ENCODE measurements around the gene MARCHF10. TPM values are rescaled to one million over a fixed set of nuclear protein-coding genes. Genes with fewer than 3 reads are reported as not detected.

The MARCHF10 gene
- total and polyA plus RNA-seq, 2 donors (not counting 1 experiment from before 2014, with no cell fraction given): 0.17 TPM; not detected in 1

GRCh38 chr17:62652251-62653001 is 155.7 kb downstream of the MARCHF10 start:
- peak; percentile 63 to 86 for DNase-seq (ENCODE audit: low read depth in 2 of 2)
- no peaks in the 10 kb centered on the region for H3K27me3 ChIP-seq (ENCODE audit: control insufficient read depth, insufficient read depth, low read length)
- H3K4me3 ChIP-seq (replicated peaks in 1 of 4; ENCODE audit: control extremely low read depth in 1 of 4, insufficient read depth in 1 of 4, low read depth in 3 of 4, low read length in 4 of 4): peak overlapping the region; percentile 19 to 49 (median 38)
- TF ChIP-seq EZH2 (IDR thresholded peaks at IDR 0.05; ENCODE audit: low read length, missing control alignments) (no peak), CTCF (conservative IDR thresholded peaks at IDR 0.05 in 1 of 2, IDR thresholded peaks at IDR 0.05 in 1 of 2; ENCODE audit: low read depth in 1 of 2, low read length in 2 of 2) (no peak)
- no peaks in the 10 kb centered on the region for H4K20me1 ChIP-seq (ENCODE audit: control insufficient read depth, extremely low read depth, insufficient read depth, low read length)
- peaks cover 26% of the 10 kb centered on the region for H3K79me2 ChIP-seq (ENCODE audit: control insufficient read depth, insufficient read depth, low read length)
- peak overlapping the region; percentile 85 for H3K27ac ChIP-seq (ENCODE audit: insufficient read depth, low read length)
- peak overlapping the region; percentile 87 for H3K4me2 ChIP-seq (ENCODE audit: extremely low read depth, insufficient read depth, low read length)
- peaks cover 4% of the 10 kb centered on the region for H3K36me3 ChIP-seq (ENCODE audit: control insufficient read depth, insufficient read depth, low read length)
- peak overlapping the region; percentile 69 for H3K9ac ChIP-seq (ENCODE audit: insufficient read depth, low read length)
- no peaks in the 10 kb centered on the region for H3K9me3 ChIP-seq (ENCODE audit: control insufficient read depth, insufficient read depth, low read depth, low read length)
- no peak overlapping the region for H2AFZ ChIP-seq (ENCODE audit: low read length)
- peaks cover 28% of the 10 kb centered on the region for H3K4me1 ChIP-seq (ENCODE audit: control insufficient read depth, extremely low read depth, insufficient read depth, low read length)

Other genes with a start within 250 kb of the MARCHF10 start
- 164 and 246 TPM in 2 replicates for gene MRC2, start 180.6 kb downstream of the MARCHF10 start, total RNA-seq
- gene MRC2, start 180.6 kb downstream of the MARCHF10 start, polyA plus RNA-seq: 48.2 and 98.7 TPM in 2 replicates
- gene TANC2, start 157.9 kb upstream of the MARCHF10 start, total RNA-seq: 19.3 and 41.9 TPM in 2 replicates
- 7.2 and 13.5 TPM in 2 replicates for gene TANC2, start 157.9 kb upstream of the MARCHF10 start, polyA plus RNA-seq

Data from fibroblast of lung (primary cell).